HepG2 (cell line): ENCODE results near the gene WTAP. TPM values are rescaled to one million over a fixed set of nuclear protein-coding genes. Genes with fewer than 3 reads are reported as not detected.

Experiments used
- AHR ChIP-seq: IDR thresholded peaks from 2 replicates; pipeline ENCODE4 v1.6.1; 2018; ENCODE audit warnings: missing genetic modification reagents, missing compliant biosample characterization
- ARID2 ChIP-seq: sonication (generic); formaldehyde crosslinking; IDR thresholded peaks from 2 replicates; pipeline ENCODE4 v1.8.1; 2022; ENCODE audit warnings: mild to moderate bottlenecking, missing genetic modification reagents, borderline replicate concordance
- ARNT ChIP-seq: fragments of 450-650 bp; IDR thresholded peaks from 2 replicates; pipeline ENCODE4 v1.6.1; 2017
- BCLAF1 ChIP-seq: fragments of 450-650 bp; IDR thresholded peaks from 2 replicates; pipeline ENCODE4 v1.6.1; 2017; ENCODE audit warnings: mild to moderate bottlenecking
- FLYWCH1 ChIP-seq: sonication (generic); formaldehyde crosslinking; IDR thresholded peaks from 2 replicates; pipeline ENCODE4 v1.8.1; 2023; ENCODE audit warnings: mild to moderate bottlenecking, missing genetic modification reagents
- FOXK1 ChIP-seq: sonication (generic); formaldehyde crosslinking; IDR thresholded peaks from 2 replicates; pipeline ENCODE4 v1.4.0; 2020; ENCODE audit warnings: low read depth, missing genetic modification reagents, borderline replicate concordance
- KMT2A ChIP-seq: sonication (generic); formaldehyde crosslinking; IDR thresholded peaks from 2 replicates; pipeline ENCODE4 v1.4.0; 2020; ENCODE audit warnings: missing genetic modification reagents
- PBX3 ChIP-seq: sonication (generic); formaldehyde crosslinking; IDR thresholded peaks from 2 replicates; pipeline ENCODE4 v1.8.1; 2023; ENCODE audit warnings: missing genetic modification reagents, inconsistent platforms, borderline replicate concordance
- PHB2 ChIP-seq: fragments of 450-650 bp; IDR thresholded peaks from 2 replicates; pipeline ENCODE4 v1.6.1; 2018; ENCODE audit not compliant: partially characterized antibody
- PHF8 ChIP-seq: sonication (generic); formaldehyde crosslinking; IDR thresholded peaks from 2 replicates; pipeline ENCODE4 v1.5.0; 2020; ENCODE audit warnings: missing genetic modification reagents
- PPARG ChIP-seq: conservative IDR thresholded peaks from 2 replicates; pipeline ENCODE4 v1.6.1; 2016; ENCODE audit warnings: missing biosample characterization, missing genetic modification reagents
- SKIL ChIP-seq: sonication (generic); formaldehyde crosslinking; IDR thresholded peaks from 2 replicates; pipeline ENCODE4 v1.8.0; 2022; ENCODE audit warnings: missing genetic modification reagents, mild to moderate bottlenecking, moderate library complexity, borderline replicate concordance
- XBP1 ChIP-seq: sonication (generic); formaldehyde crosslinking; IDR thresholded peaks from 2 replicates; pipeline ENCODE4 v1.5.0; 2020; ENCODE audit warnings: missing genetic modification reagents
- ZFP82 ChIP-seq: sonication (generic); formaldehyde crosslinking; IDR thresholded peaks from 2 replicates; pipeline ENCODE4 v1.5.1; 2020; ENCODE audit warnings: mild to moderate bottlenecking, missing genetic modification reagents, borderline replicate concordance
- ZKSCAN8 ChIP-seq: IDR thresholded peaks from 2 replicates; pipeline ENCODE4 v1.6.1; 2016; ENCODE audit warnings: borderline replicate concordance, missing genetic modification reagents, missing compliant biosample characterization
- ZNF292 ChIP-seq: sonication (generic); formaldehyde crosslinking; IDR thresholded peaks from 2 replicates; pipeline ENCODE4 v1.8.1; 2022; ENCODE audit warnings: mild to moderate bottlenecking, low read depth, missing genetic modification reagents, borderline replicate concordance
- ZNF30 ChIP-seq: sonication (generic); formaldehyde crosslinking; IDR thresholded peaks from 2 replicates; pipeline ENCODE4 v1.5.0; 2020; ENCODE audit warnings: mild to moderate bottlenecking, missing genetic modification reagents
- ZNF329 ChIP-seq: sonication (generic); formaldehyde crosslinking; IDR thresholded peaks from 2 replicates; pipeline ENCODE4 v1.9.0; 2021; ENCODE audit warnings: low read depth, mild to moderate bottlenecking, missing genetic modification reagents
- ZNF34 ChIP-seq: sonication (generic); formaldehyde crosslinking; IDR thresholded peaks from 2 replicates; pipeline ENCODE4 v1.4.0; 2020; ENCODE audit warnings: mild to moderate bottlenecking, missing genetic modification reagents, borderline replicate concordance
- ZNF431 ChIP-seq: sonication (generic); formaldehyde crosslinking; IDR thresholded peaks from 2 replicates; pipeline ENCODE4 v1.9.0; 2022; ENCODE audit warnings: missing genetic modification reagents, low read depth, mild to moderate bottlenecking, borderline replicate concordance
- ZNF549 ChIP-seq: sonication (generic); formaldehyde crosslinking; IDR thresholded peaks from 2 replicates; pipeline ENCODE4 v1.5.0; 2020; ENCODE audit warnings: missing genetic modification reagents
- ZNF782 ChIP-seq: sonication (generic); formaldehyde crosslinking; IDR thresholded peaks from 2 replicates; pipeline ENCODE4 v1.4.0; 2020; ENCODE audit warnings: missing genetic modification reagents, mild to moderate bottlenecking, borderline replicate concordance
- ZSCAN22 ChIP-seq: sonication (generic); formaldehyde crosslinking; IDR thresholded peaks from 2 replicates; pipeline ENCODE4 v1.4.0; 2020; ENCODE audit warnings: mild to moderate bottlenecking, missing genetic modification reagents
- polyA plus RNA-seq, 8 experiments: library from polyadenylated mRNA; depleted of rRNA in 3 of 8; stranded (reverse) in 7 of 8; unstranded in 1 of 8; fragments of >200 nt; fragmentation: Illumina TruSeq in 4 of 8; extraction: Trizol in 4 of 8; gene quantifications; 2 replicates each; pipeline versions ENCODE4 v1.2.1 to v1.2.3, GENCODE V29; 2011 to 2016; ENCODE audit warnings: low read depth in 4 of 8, missing spikeins in 1 of 8, mixed read lengths in 1 of 8; ENCODE audit not compliant: insufficient read depth in 1 of 8
- total RNA-seq, 5 experiments: library from RNA; depleted of rRNA; stranded (reverse); fragments of >200 nt; fragmentation: Illumina TruSeq; extraction: Trizol; gene quantifications; 2 replicates each; pipeline ENCODE4 v1.2.3, GENCODE V29; 2016; ENCODE audit warnings: low read depth in 1 of 5
- TF ChIP-seq, protein P1 (sequence below): IDR thresholded peaks from 2 replicates; pipeline ENCODE4 v1.6.1; 2016; ENCODE audit warnings: mild to moderate bottlenecking, missing biosample characterization, missing genetic modification reagents

The WTAP gene
- total and polyA plus RNA-seq, 2 of the 13 experiments (the other 11 are each of a cell fraction or from before 2014, with no cell fraction given) = 31.6 to 167 TPM

GRCh38 chr6:159693894-159694545, 33.3 kb upstream of the WTAP start (continued):
- TF ChIP-seq ZNF431 (CRISPR knock-in tag) = peak; percentile 96
- peak; percentile 79 for TF ChIP-seq PPARG (CRISPR knock-in tag)
- no peak for TF ChIP-seq FLYWCH1
- no peak for TF ChIP-seq BCLAF1
- TF ChIP-seq ZNF34 (CRISPR knock-in tag) = 0 out of 2 replicates have a peak, but pooled peaks have one; percentile 2
- no peak for TF ChIP-seq ARID2 (CRISPR knock-in tag)
- TF ChIP-seq PHB2 = no peak
- peak; percentile 49; the same call in 1 of the 2 replicates for TF ChIP-seq SKIL (CRISPR knock-in tag)
- TF ChIP-seq KMT2A (CRISPR knock-in tag) = no peak
- TF ChIP-seq ZSCAN22 = 0 out of 2 replicates have a peak, but pooled peaks have one; percentile 63
- no peak for TF ChIP-seq ZNF329 (CRISPR knock-in tag)
- TF ChIP-seq PBX3 (CRISPR knock-in tag) = no peak
- no peak for TF ChIP-seq ZNF549
- 0 out of 2 replicates have a peak, but pooled peaks have one; percentile 43 for TF ChIP-seq ZKSCAN8 (CRISPR knock-in tag)
- no peak for TF ChIP-seq AHR
- TF ChIP-seq ZFP82 (CRISPR knock-in tag) = peak; percentile 5; the same call in 1 of the 2 replicates
- peak; percentile 25; the same call in 1 of the 2 replicates for TF ChIP-seq ZNF30
- no peak for TF ChIP-seq PHF8 (CRISPR knock-in tag)
- TF ChIP-seq, protein P1, sequence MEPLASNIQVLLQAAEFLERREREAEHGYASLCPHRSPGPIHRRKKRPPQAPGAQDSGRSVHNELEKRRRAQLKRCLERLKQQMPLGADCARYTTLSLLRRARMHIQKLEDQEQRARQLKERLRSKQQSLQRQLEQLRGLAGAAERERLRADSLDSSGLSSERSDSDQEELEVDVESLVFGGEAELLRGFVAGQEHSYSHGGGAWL = no peak
- TF ChIP-seq FOXK1 (CRISPR knock-in tag) = peak; percentile 93
- TF ChIP-seq ZNF782 (CRISPR knock-in tag) = no peak
- no peak for TF ChIP-seq ARNT
- TF ChIP-seq XBP1 (CRISPR knock-in tag) = no peak
- TF ChIP-seq ZNF292 = no peak
